DMS79 treated with DMSO at 0.1 percent for 48 hours (cell line): Measurements from ENCODE around the gene PRND.
"Not testable (repeated sequence)": the region's sequence is repeated elsewhere in the genome, so short reads cannot be mapped to it uniquely, and the experiment has no call there.

Source experiments
- DNase-seq: peaks from one replicate; lab custom pipeline; 2025; lab: John Stamatoyannopoulos, UW

The PRND gene

DNA sequence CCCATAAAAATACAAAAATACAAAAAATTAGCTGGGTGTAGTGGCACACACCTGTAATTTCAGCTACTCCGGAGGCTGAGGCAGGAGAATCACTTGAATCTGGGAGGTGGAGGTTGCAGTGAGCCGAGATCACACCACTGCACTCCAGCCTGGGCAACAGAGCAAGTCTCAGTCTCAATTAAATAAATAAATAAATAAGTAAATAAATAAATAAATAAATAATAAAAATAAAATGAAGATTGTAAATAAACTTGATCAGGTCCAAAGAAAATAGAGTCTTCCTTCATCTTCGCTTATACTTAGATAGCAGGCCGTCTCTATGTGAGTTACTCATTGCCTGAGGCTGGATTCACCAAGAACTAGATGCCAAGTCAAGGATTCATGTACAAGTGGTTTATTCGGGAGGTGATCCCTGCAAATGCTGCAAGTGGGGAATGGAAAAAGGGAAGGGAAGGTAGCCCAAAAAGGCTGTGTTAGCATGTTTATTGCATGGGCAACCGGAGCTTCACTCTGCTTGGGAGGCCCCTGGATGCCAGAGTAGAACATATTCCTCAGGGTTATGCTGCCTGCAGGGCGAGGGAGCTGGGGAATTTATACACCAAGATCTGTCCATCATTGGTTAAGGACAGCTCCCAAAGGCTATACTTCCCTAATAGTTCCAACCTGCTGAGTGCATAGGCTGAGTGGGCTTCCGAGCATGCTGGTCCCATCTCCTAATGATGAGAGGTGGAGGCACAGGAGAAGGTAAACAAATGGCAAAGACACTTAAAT, 16.3 kb downstream of the PRND start:
- no peak for DNase-seq

DNA sequence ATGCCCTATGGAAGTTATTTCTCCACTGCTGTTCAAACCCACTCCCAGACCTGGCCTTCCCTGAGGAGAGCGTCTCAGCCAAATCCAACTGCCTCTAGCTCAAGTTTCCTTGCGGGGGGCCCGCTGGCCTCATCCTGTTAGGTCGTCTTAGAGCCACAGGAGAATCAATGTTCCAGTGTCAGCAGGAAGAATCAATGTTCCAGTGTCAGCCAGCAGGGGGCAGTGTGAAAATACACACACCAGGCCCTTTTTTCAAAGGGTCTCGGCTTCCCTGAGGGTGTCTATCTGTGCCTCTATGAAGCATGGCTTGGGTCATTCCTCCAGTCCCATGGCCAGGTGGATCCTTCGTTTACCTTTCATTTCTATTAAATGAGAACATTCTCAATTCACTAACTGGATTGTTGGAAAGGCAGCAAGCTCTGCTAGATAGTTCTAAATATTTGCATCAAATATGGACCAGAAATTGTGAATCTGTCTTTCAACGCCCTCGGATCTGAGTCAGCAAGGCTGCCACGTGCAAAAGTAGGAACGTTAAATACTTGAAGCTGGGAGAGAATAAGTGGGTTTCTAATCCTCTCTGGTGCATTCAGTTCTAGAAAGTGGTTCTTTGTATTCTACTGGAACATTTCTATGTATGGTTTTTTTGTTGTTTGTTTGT, 19.2 kb downstream of the PRND start:
- no peak for DNase-seq

DNA sequence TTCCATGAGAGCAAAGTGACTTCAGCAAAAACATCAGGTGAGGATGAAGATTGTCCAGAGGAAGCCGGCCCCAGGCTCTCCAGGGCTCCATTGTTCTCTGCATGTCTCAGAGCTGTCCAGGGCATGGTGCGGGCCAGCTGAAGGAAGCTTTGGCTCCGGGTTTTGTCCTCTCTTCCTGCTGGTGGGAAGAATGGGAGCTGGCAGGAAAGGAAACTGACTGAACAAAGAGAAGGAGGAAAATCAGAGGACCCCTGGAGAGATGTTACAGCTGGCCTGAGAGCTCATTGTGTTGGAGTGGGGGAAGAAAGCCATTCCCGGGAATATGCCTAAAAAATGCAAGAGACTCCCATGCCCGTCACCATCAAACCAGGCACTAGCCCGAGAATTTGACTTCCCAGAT, 27.1 kb downstream of the PRND start:
- DNase-seq: no peak

DNA sequence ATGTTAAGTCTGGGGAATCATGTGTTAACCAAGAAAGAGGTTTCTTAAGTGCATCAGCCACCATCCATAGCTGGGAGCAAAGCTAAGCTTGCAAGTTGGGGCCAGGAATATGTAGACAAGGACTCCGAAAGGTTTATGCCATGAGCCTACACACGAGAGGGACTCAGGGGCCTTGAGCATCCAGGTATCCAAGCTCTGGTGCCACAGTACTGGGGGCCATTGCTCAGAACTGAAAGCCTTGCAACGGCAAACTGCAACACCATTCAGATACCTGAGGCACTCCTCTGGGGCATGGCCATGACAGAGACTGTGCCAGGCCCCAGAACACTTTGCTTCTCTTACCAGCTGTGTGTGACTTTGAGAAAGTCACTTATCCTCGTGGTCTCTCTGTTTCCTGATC, 27.6 kb downstream of the PRND start:
- DNase-seq: no peak

DNA sequence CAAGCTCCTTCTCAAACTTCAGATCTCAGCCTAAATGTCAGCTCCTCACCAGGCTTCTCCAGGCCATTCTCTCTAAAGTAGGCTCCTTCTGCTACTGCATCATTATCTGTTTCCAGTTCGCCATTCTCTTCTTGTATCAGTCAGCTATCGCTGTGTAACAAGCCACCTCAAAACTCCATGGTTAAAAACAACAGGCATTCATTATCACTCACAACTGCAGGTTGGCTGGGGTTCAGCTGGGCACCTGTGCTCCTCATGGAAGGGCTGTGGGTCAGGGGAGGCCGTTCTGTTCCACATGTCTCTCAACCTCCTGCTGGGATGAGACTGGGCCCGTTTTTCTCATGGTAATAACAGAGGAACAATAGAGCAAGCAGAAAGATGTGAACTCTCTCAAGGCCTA, 28.7 kb downstream of the PRND start:
- no peak for DNase-seq

DNA sequence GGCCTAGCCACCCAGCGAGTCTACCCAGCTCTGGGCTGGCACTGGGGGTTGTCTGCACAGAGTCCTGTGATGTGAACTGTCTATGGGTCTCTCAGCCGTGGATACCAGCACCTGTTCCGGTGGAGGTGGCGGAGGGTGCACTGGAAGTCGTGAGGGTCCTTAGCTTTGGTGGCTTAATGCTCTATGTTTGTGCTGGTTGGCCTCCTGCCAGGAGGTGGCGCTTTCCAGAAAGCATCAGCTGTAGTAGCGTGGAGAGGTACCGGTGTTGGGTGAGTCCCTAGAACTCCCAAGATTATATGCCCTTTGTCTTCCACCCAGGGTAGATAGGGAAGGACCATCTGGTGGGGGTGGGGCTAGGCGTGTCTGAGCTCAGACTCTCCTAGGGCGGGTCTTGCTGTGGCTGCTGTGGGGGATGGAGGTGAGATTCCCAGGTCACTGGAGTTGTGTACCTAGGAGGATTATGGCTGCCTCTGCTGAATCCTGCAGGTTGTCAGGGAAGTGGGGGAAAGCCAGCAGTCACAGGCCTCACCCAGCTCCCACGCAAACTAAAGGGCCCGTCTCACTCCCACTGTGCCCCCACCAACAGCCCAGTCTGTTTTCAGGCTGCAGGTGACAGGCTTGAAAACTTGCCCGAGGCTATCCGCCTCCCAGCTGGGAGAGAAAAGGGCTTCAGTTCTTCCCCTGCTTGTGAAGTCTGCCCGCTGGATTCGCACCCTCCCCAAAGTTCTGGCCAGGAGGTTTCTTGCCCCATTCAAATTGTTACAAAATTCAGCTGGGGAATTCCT, 37.6 kb downstream of the PRND start:
- not testable (repeated sequence) for DNase-seq

DNA sequence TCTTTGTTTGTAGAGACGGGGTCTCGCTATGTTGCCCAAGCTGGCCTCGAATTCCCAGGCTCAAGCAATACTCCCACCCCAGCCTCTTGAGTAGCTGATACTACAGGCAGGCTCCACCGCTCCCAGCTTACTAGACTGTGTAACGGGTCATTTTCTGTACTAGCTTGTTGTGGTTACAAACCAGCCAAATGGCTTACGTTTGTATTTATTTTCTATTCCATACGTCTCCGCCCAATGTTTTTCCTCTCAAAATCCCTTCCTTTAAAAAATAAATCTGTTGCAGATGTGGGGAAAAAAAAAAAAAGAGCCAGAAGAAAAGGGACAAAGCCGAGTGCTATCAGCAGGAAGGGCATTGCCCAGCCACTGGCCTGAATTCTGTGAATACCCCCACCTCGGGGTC, 41.6 kb downstream of the PRND start:
- DNase-seq: no peak

DNA sequence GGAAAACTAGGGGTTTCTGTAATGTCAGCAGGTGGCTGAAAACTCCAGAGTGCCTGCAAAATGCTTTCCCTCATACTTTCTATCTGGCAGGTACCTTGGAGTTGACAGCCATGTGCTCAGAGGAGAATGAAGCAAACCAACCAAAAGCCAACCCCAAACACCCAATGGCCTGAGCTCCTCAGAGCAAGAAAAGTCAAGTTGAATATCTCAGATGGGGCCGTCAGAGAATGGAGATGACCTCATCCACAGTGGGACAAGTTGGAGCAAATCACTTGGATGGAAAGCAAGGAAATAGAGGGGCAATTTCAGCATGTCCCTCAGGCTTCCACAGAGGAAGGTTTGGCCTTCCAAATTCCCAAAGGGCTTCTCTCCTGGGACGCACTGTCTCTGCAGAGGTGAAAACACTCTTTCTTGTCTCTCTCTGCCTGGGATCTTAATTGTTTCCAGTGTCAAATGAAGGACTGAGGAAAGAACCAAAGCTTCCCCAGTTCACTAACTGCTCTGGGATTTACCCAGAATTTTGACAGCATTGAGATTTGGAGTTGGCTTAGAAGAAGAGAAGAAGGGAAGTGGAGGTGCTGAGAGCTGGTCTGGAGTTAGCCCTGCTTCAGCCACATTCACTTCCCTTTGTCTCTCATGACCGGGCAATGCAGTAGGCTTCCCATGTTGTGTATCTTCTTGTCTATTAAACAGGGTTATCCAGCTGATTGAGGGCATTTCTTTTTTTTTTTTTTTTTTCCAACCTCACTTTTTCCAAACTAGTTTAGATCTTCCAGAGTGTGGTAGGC, 42.2 kb downstream of the PRND start:
- no peak for DNase-seq

DNA sequence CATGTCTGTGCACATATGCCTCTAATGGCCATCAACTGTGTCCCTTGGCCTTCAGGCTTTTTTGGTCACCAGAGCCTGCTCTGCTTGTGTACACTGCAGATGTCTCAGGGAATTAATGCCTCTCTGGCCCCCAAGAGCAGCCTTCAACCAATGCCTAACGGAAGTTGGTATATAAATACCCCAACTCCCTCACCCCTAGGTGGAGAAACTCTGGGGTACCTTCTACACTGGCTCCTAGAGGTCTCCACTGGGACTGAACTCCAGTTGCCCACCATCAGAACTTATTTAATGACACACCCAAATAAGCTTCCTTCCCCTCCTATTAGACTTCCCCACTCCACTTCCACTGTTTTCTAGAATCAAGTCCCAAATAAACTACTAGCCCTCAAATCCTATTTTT, 43.1 kb downstream of the PRND start:
- no peak for DNase-seq

DNA sequence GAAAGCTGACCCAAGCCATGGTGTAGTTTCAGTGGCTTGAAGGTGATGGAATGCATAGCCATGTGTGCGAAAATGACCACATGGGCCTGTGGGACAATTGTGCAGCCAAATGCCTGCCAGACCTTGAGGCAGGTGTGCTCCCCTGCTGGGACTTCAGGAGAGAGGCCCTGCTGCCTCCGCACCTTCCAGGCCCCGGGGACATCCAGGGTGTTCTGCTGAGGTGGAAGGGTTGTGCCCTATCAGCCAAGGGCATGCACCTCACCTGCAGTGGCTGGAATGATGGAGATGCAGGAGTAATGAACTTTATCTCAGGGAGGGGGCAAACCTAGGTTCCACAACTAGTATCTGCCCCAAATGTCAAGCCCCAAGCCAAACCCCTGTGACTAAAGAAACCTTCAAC, 44.0 kb downstream of the PRND start:
- no peak for DNase-seq

DNA sequence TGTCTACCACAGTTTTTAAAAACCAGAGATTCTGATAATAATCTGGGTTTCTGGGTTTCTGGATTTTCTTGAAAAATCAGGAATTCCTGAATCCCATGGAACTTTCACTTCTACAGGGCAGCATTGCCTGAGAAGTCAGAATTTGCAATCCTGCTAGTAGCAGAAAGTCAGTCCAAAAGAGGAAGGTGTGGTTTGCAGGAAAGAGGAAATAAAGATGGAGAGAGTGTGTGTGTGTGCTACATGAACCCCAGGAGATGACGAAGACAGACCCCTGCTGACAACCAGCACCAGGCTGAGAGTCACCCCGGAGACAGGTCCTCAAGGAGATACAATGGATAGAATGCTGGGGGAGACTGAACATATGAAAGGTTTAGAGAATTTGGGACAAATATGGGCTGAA, 44.9 kb downstream of the PRND start:
- DNase-seq: no peak

DNA sequence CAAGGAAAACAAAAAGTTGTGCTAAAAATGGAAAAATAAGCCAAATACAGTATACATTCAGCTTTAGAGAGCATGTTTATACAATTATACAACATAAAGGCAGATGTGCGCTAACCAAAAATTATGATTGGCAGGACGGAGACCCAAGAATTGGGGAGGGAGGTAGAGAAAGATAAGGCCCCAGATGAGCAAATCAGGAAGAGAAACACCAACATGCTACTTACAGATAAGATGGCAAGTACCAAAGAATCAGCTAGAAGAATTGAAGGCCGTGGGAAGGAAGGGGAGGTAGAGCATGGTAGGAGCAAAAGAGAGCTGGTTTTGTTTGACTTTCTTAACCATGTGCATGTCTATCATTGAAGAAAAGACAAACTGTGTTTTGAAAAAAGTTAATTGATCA, 45.4 kb downstream of the PRND start:
- no peak for DNase-seq

DNA sequence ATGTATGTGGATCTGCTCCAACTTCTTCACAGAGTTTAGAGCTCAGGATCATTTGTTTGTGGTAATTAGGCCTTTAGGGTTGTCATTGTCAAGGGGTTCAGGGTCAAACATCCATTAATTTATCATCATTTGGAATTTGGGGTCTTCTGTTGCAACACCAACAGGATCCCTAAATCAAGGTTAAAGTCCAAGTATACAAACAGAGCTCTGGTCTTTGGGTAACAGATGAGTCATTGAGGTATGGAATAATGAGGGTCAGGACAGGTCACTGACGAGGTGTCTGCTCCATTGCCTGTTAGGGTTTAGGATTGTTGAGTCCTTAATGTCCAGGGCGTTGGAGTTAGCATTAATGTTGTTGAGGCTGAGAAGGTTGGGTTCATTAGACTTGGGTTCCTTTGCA, 47.6 kb downstream of the PRND start:
- no peak for DNase-seq

DNA sequence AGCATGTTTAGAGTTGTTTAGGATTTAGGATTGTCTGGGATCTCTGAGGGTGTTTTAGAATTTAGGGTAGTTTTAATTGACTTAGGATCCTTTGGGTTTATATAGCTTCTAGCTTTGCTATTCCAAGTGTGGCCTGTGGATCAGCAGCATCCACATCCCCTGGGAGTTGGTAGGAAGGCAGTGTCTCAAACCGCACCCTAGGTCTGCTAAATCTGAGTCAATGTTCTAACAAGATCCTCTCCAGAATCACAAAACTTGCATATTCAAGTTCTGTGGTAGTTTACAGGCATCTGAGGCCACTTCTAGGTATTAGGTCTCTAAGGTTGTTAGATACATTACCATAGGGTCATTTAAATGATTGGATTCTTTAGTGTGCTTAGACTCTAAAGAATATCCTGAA, 48.3 kb downstream of the PRND start:
- DNase-seq: no peak

DNA sequence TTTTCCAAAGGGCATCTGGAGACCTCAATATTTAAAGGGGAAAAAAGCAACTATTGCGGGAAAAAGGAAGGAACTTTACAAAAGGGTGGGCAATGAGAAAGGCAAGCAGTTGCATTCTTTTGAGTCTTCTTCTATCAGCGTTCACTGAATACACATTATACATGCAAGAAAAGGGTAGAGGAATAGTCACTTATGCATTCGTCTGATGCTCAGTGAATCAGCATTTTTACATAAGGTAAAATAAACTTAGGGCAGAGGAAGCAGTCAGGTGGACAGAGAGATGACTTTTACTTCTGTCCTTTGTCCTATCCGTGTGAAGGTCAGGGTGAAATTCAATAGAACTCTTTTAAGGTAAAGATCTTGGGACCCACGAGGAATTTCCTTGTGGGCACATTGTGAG, 49.3 kb downstream of the PRND start:
- no peak for DNase-seq

DNA sequence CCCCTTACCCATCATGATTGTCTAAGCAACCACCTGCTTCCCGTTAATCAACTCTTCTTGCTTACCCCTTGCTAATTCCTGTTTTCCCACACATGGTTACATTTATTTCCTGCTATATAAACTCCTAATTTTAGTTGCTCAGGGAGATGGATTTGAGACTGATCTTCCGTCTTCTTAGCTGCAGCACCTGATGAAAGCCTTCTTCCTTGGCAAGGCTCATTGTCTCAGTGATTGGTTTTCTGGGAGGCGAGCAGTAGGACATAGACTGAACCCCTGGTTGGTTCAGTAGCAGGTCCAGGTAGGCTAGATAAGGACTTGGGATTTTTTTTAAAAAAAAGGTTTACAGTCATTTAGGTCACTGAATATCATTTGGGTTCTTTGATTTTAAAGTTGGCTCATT, 50.4 kb downstream of the PRND start:
- no peak for DNase-seq

DNA sequence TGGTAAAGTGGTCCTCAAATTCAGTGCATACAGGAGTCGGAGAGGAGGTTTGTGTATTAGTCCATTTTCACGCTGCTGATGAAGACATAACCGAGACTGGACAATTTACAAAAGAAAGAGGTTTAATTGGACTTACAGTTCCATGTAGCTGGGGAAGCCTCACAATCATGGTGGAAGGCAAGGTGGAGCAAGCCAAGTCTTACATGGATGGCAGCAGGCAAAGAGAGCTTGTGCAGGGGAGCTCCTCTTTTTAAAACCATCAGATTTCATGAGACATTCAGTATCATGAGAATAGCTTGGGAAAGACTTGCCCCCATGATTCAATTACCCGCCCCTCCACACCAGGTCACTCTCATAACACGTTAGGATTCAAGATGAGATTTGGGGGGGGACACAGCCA, 51.3 kb downstream of the PRND start:
- DNase-seq: not testable (repeated sequence)

DNA sequence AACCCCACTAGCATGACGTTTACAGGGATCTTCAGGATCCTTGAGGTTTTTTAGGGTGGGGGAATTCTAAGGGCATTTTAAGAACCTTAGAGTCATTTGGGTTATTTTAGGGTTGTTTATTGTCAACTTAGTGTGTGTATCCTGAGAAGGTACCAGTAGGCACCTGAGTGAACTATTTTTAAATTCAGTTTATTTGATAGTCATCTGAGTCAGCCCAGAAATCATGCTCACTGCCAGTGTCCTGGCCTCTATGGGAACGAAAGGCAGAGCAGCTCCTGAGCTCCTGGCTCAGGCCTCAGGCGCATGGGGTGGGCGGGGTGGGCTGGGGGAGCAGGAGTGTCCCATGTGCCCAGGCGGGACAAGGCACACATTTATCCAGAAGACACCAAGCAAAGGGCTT, 52.0 kb downstream of the PRND start:
- no peak for DNase-seq

DNA sequence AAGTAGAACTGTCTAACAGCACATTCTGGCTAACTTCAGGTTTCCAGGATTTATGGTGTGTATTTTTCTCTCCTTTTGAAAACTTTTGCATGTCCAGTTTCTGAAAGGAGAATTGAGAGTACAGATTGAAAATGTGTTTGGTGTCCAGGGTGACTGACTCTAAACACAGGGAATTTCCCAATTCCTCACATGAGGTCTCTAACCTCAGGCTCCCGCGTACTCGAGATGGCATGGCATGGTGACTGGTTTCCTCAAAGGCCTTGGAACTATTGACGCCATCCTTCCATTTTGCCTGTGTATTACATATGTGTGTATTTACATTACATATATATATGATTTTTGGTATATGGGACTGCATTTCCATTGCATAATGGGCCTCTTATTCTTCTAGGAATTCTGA, 52.5 kb downstream of the PRND start:
- DNase-seq: no peak

DNA sequence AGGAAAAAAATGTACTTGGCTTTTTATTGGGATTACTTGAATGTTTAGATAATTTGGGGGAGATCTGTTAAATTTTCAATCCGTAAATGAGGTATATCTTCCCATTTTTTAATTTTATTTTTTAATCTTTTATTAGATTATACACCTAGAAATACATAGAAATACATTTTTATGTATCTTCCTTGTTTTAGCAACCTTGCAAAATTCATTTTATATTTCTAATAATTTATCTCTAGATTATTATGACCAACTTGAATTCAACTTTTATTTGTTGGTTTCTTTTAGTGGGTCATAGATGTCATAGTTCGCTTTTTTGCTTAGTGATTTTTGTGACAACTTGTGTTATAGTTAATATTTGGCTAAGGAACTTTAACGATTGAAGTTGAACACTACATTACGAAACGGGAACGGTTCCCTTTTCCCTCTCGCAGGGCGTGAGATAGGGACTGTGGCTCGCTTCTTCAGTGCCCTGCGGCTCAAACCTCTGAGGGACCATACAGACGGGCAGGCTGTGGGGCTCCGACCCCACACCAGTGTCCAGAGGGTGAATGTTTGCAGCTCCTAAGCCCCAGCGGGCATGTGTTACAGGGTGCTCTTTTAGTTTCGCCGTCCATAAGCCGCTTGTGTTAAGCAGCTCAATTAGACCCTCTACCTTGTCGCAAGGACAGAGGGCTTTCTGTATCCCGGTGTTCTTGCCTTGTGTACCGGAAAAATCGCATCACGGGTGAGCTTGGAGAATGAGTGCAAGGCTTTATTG, 53.8 kb downstream of the PRND start:
- no peak for DNase-seq

DNA sequence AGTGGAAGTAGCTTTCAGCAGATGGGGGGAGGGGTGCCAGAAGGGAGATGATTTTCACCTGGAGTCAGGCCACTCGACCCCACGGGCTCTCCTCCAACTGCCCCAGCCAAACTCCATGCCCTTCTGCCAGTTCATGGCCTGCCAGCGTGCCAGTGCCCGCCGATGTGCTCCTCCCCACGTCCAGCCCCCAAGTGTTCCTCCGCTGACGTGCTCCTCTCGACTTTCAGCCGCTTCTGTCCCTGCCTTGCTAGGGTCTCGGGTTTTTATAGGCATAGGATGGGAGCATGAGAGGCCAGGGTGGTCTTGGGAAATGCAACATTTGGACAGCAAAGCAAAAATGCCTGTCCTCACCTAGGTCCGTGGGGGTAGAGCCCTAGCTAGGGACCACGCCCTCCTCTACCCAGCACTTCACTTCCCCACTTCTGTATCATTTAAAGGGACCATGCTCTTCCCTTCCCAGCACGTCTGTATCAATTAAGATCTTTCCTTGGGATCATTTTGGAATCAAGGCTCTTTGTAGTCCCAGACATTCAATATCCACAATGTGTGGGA, 54.4 kb downstream of the PRND start:
- no peak for DNase-seq
